Panc1 (cell line): ENCODE data around the gene IGF1R. TPM values are rescaled to one million over a fixed set of nuclear protein-coding genes. Genes with fewer than 3 reads are reported as not detected.

ENCODE experiments used
- ATAC-seq: fragments of 200-7000 bp; cut with Tn5 transposase; 2 replicates; pipeline ENCODE4 v1.9.1; 2020; ENCODE audit warnings: mild to moderate bottlenecking, moderate library complexity
- BruUV-seq: library from RNA; stranded (reverse); fragments of 400-500 nt; replicated peaks from 2 replicates; lab custom pipeline; 2021; lab: Mats Ljungman, UMichigan
- CTCF ChIA-PET: fragments of 300-600 bp; sonication (Branson Sonifier 250); formaldehyde crosslinking; loops from one replicate; lab custom pipeline; 2022; ENCODE audit warnings: antibody characterized with exemption; lab: Charles Lee
- POLR2A ChIA-PET: fragments of 300-600 bp; sonication (Branson Sonifier 250); formaldehyde crosslinking; loops from one replicate; lab custom pipeline; 2022; ENCODE audit warnings: antibody characterized with exemption; lab: Charles Lee
- DNase-seq: peaks from one replicate; pipeline ENCODE4 v3.0.0-alpha.2; 2010; ENCODE audit warnings: low read depth, low spot score
- H3K27ac ChIP-seq: 2 replicates; pipeline ENCODE4 v1.5.1; 2011; ENCODE audit warnings: mild to moderate bottlenecking, low read length, inconsistent platforms
- H3K27me3 ChIP-seq: fragments of 200-500 bp; sonication (Bioruptor generic); 2 replicates; pipeline ENCODE4 v1.6.0; 2014; ENCODE audit warnings: low read length, inconsistent platforms; ENCODE audit not compliant: control insufficient read depth, insufficient read depth
- H3K36me3 ChIP-seq: fragments of 200-500 bp; sonication (Bioruptor generic); 2 replicates; pipeline ENCODE4 v1.5.1; 2014; ENCODE audit warnings: inconsistent platforms, mild to moderate bottlenecking, low read length, moderate library complexity; ENCODE audit not compliant: control insufficient read depth, insufficient read depth
- H3K4me1 ChIP-seq: 2 replicates; pipeline ENCODE4 v1.5.1; 2011; ENCODE audit warnings: inconsistent platforms, mild to moderate bottlenecking, low read length, moderate library complexity; ENCODE audit not compliant: control insufficient read depth, insufficient read depth
- H3K4me3 ChIP-seq, 2 experiments: 2 replicates each; pipeline ENCODE4 v1.5.1; 2011 to 2012; ENCODE audit warnings: low read depth in 2 of 2, low read length in 2 of 2, mild to moderate bottlenecking in 2 of 2, inconsistent platforms in 1 of 2, moderate library complexity in 1 of 2
- H3K9me3 ChIP-seq: fragments of 200-500 bp; sonication (Bioruptor generic); 2 replicates; pipeline ENCODE4 v1.5.1; 2014; ENCODE audit warnings: low read depth, mild to moderate bottlenecking, inconsistent platforms, low read length, moderate library complexity; ENCODE audit not compliant: control insufficient read depth, insufficient read depth
- CTCF ChIP-seq: fragments of 450-650 bp; IDR thresholded peaks from 2 replicates; pipeline ENCODE4 v1.5.1; 2017; ENCODE audit warnings: mild to moderate bottlenecking
- POLR2AphosphoS5 ChIP-seq: IDR thresholded peaks from 2 replicates; pipeline ENCODE4 v1.6.1; 2012; ENCODE audit warnings: mild to moderate bottlenecking, low read depth, low read length, moderate library complexity
- REST ChIP-seq, 2 experiments: IDR thresholded peaks; 2 replicates each; pipeline ENCODE4 v1.6.1; 2011 to 2012; ENCODE audit warnings: low read depth in 2 of 2, control low read depth in 1 of 2, low read length in 1 of 2, mild to moderate bottlenecking in 1 of 2, moderate library complexity in 1 of 2; ENCODE audit not compliant: insufficient read depth in 1 of 2
- SIN3A ChIP-seq: IDR thresholded peaks from 2 replicates; pipeline ENCODE4 v1.6.1; 2012; ENCODE audit warnings: low read depth, mild to moderate bottlenecking, low read length, moderate library complexity, borderline replicate concordance; ENCODE audit not compliant: insufficient read depth
- TCF7L2 ChIP-seq: IDR thresholded peaks from 2 replicates; pipeline ENCODE4 v1.6.1; 2011; ENCODE audit warnings: mild to moderate bottlenecking, low read depth, low read length, inconsistent platforms
- in situ Hi-C: cut with HindIII; loops from 2 replicates; pipeline ENCODE4 v1.10.0; 2016; ENCODE audit warnings: low sequenced_read_pairs, low pct_unique_long_range_greater_than_20kb
- intact Hi-C: fragments of 100-400 bp; cut with micrococcal nuclease; formaldehyde crosslinking; loops from one replicate; pipeline ENCODE4 v1.10.0; 2022; ENCODE audit not compliant: unreplicated experiment
- total RNA-seq: library from RNA; stranded (reverse); gene quantifications from one replicate; pipeline ENCODE4 v1.2.1, GENCODE V29; 2021; ENCODE audit not compliant: unreplicated experiment

Gene IGF1R
- total RNA-seq, 1 experiment from 2014 or later = 77.1 TPM

- no TSS peak for BruUV-seq
- in situ Hi-C loops = no loop called here
- Histone ChIP-seq H3K27me3 (no peaks in the 10 kb centered on the region), H3K4me1 (peaks cover 77% of the 10 kb centered on the region), H3K27ac (peak overlapping the region; percentile 69), H3K4me3 (no peak overlapping the region), H3K9me3 (no peaks in the 10 kb centered on the region), H3K36me3 (no peaks in the 10 kb centered on the region)
- no peak for TF ChIP-seq CTCF
- no peak for TF ChIP-seq POLR2AphosphoS5
- TF ChIP-seq SIN3A = no peak
- TF ChIP-seq TCF7L2 = no peak
- no peak for TF ChIP-seq REST (IDR thresholded peaks at IDR 0.05; ENCODE audit: insufficient read depth in 1 of 2, low read depth in 2 of 2, low read length in 1 of 2)
- ChIA-PET POLR2A (no interaction called here), CTCF (no interaction called here)
- ATAC-seq = peak; percentile 80
- DNase-seq = no peak
- intact Hi-C loops = no loop called here
These were observed 139.8 kb downstream of the IGF1R start for GRCh38 chr15:98787936-98788757.

GRCh38 chr15:98789020-98789419 lies 140.7 kb downstream of the IGF1R start:
- Histone ChIP-seq H3K9me3 (no peaks in the 10 kb centered on the region), H3K27ac (peak overlapping the region; percentile 64), H3K4me1 (peaks cover 86% of the 10 kb centered on the region), H3K27me3 (no peaks in the 10 kb centered on the region), H3K4me3 (no peak overlapping the region), H3K36me3 (no peaks in the 10 kb centered on the region)
- BruUV-seq = no TSS peak
- ChIA-PET POLR2A (no interaction called here), CTCF (no interaction called here)
- in situ Hi-C loops = no loop called here
- TF ChIP-seq SIN3A (no peak), REST (IDR thresholded peaks at IDR 0.05; ENCODE audit: insufficient read depth in 1 of 2, low read depth in 2 of 2, low read length in 1 of 2) (no peak), CTCF (no peak), TCF7L2 (no peak), POLR2AphosphoS5 (no peak)
- no peak for ATAC-seq
- intact Hi-C loops = no loop called here
- no peak for DNase-seq
